HCT116 (cell line): ENCODE data around the gene MED13L. TPM values are rescaled to one million over a fixed set of nuclear protein-coding genes. Genes with fewer than 3 reads are reported as not detected.

ENCODE experiments used
- ATAC-seq: fragments of 200-7000 bp; cut with Tn5 transposase; 2 replicates; pipeline ENCODE4 v1.9.1; 2020; ENCODE audit warnings: mild to moderate bottlenecking, moderate library complexity
- BruUV-seq: library from RNA; stranded (reverse); fragments of 400-500 nt; replicated peaks from 2 replicates; lab custom pipeline; 2021; lab: Mats Ljungman, UMichigan
- CTCF ChIA-PET: fragments of 300-600 bp; sonication (Branson Sonifier 250); formaldehyde crosslinking; loops from one replicate; lab custom pipeline; 2021; ENCODE audit warnings: antibody characterized with exemption; lab: Charles Lee
- POLR2A ChIA-PET: fragments of 300-600, 350-600 bp; sonication (Branson Sonifier 250); formaldehyde crosslinking; loops from one replicate; lab custom pipeline; 2021; ENCODE audit warnings: antibody characterized with exemption; lab: Charles Lee
- RAD21 ChIA-PET, 2 experiments: fragments of 300-600 bp; sonication (Branson Sonifier 250); formaldehyde crosslinking; loops; one replicate each; lab custom pipeline; 2023; ENCODE audit warnings: low total read pairs in 2 of 2; ENCODE audit not compliant: uncharacterized antibody in 2 of 2, unreplicated experiment in 2 of 2, low non-redundant PET in 1 of 2; lab: Charles Lee
- DNase-seq: peaks from one replicate; pipeline ENCODE4 v3.0.0-alpha.2; 2010; ENCODE audit warnings: low read depth, low spot score
- H2AFZ ChIP-seq: fragments of 200-600 bp; shearing (Covaris generic), sonication (generic); 2 replicates; pipeline ENCODE4 v1.6.1; 2017; ENCODE audit warnings: low read depth, mixed run types, mixed read lengths, antibody characterized with exemption, low read length; ENCODE audit not compliant: poor library complexity, severe bottlenecking
- H3K27ac ChIP-seq: 2 replicates; pipeline ENCODE4 v1.5.1; 2012; ENCODE audit warnings: low read depth, low read length
- H3K27me3 ChIP-seq: fragments of 200-600 bp; sonication (generic); 2 replicates; pipeline ENCODE4 v1.6.1; 2016; ENCODE audit warnings: mixed run types, low read length, mixed read lengths; ENCODE audit not compliant: insufficient read depth
- H3K36me3 ChIP-seq, 2 experiments: fragments of 200-500 bp in 1 of 2; fragments of 200-600 bp in 1 of 2; sonication (Bioruptor generic) in 1 of 2; sonication (generic) in 1 of 2; 2 replicates each; pipeline versions ENCODE4 v1.5.1 to v1.6.1; 2014 to 2016; ENCODE audit warnings: low read length in 2 of 2, inconsistent platforms in 1 of 2, mixed read lengths in 1 of 2, mixed run types in 1 of 2; ENCODE audit not compliant: insufficient read depth in 2 of 2, control insufficient read depth in 1 of 2
- H3K4me1 ChIP-seq, 2 experiments: fragments of 200-600 bp in 1 of 2; sonication (generic) in 1 of 2; 2 replicates each; pipeline versions ENCODE4 v1.5.1 to v1.6.1; 2012 to 2017; ENCODE audit warnings: low read length in 2 of 2, inconsistent platforms in 1 of 2, mild to moderate bottlenecking in 1 of 2, mixed read lengths in 1 of 2, mixed run types in 1 of 2, moderate library complexity in 1 of 2; ENCODE audit not compliant: insufficient read depth in 2 of 2, control insufficient read depth in 1 of 2
- H3K4me2 ChIP-seq: fragments of 200-600 bp; sonication (generic); 2 replicates; pipeline ENCODE4 v1.6.1; 2017; ENCODE audit warnings: mixed run types, low read length, mixed read lengths
- H3K4me3 ChIP-seq, 2 experiments: fragments of 200-600 bp in 1 of 2; sonication (generic) in 1 of 2; replicated peaks in 1 of 2; 2 replicates each; pipeline ENCODE4 v1.5.1; 2011 to 2016; ENCODE audit warnings: low read length in 2 of 2, control low read depth in 1 of 2, low read depth in 1 of 2, mild to moderate bottlenecking in 1 of 2, mixed read lengths in 1 of 2, mixed run types in 1 of 2
- H3K79me2 ChIP-seq: fragments of 200-600 bp; sonication (generic); 2 replicates; pipeline ENCODE4 v1.6.1; 2017; ENCODE audit warnings: mild to moderate bottlenecking, mixed run types, low read length, moderate library complexity, mixed read lengths; ENCODE audit not compliant: insufficient read depth
- H3K9ac ChIP-seq: fragments of 200-600 bp; sonication (generic); 2 replicates; pipeline ENCODE4 v1.6.1; 2016; ENCODE audit warnings: low read length, mixed read lengths
- H3K9me2 ChIP-seq: fragments of 200-600 bp; sonication (generic), shearing (Covaris generic); 2 replicates; pipeline ENCODE4 v1.6.1; 2017; ENCODE audit warnings: mixed run types, mild to moderate bottlenecking, moderate library complexity; ENCODE audit not compliant: insufficient read depth
- H3K9me3 ChIP-seq, 2 experiments: fragments of 200-500 bp in 1 of 2; fragments of 200-600 bp in 1 of 2; sonication (Bioruptor generic) in 1 of 2; sonication (generic) in 1 of 2; 2 replicates each; pipeline ENCODE4 v1.6.1; 2014 to 2017; ENCODE audit warnings: low read length in 2 of 2, mixed read lengths in 2 of 2, inconsistent platforms in 1 of 2, low read depth in 1 of 2, mild to moderate bottlenecking in 1 of 2, mixed run types in 1 of 2, moderate library complexity in 1 of 2; ENCODE audit not compliant: control insufficient read depth in 1 of 2, insufficient read depth in 1 of 2
- H4K20me1 ChIP-seq: fragments of 200-600 bp; sonication (generic), shearing (Covaris generic); 2 replicates; pipeline ENCODE4 v1.6.1; 2017; ENCODE audit warnings: mixed run types, mild to moderate bottlenecking, moderate library complexity; ENCODE audit not compliant: insufficient read depth
- CEBPB ChIP-seq: IDR thresholded peaks from 2 replicates; pipeline ENCODE4 v1.6.1; 2012; ENCODE audit warnings: low read depth
- EGR1 ChIP-seq: IDR thresholded peaks from 2 replicates; pipeline ENCODE4 v1.6.1; 2012; ENCODE audit warnings: low read depth
- EZH2phosphoT487 ChIP-seq: fragments of 200-600 bp; IDR thresholded peaks from 2 replicates; pipeline ENCODE4 v1.6.1; 2018; ENCODE audit warnings: antibody characterized with exemption, borderline replicate concordance
- FOSL1 ChIP-seq: IDR thresholded peaks from 2 replicates; pipeline ENCODE4 v1.6.1; 2012; ENCODE audit warnings: low read depth
- JUND ChIP-seq: IDR thresholded peaks from 2 replicates; pipeline ENCODE4 v1.6.1; 2012
- POLR2AphosphoS5 ChIP-seq: IDR thresholded peaks from 2 replicates; pipeline ENCODE4 v1.6.1; 2011; ENCODE audit warnings: mild to moderate bottlenecking, low read depth, low read length, moderate library complexity
- REST ChIP-seq: IDR thresholded peaks from 2 replicates; pipeline ENCODE4 v1.6.1; 2012; ENCODE audit warnings: low read depth
- SRF ChIP-seq: IDR thresholded peaks from 2 replicates; pipeline ENCODE4 v1.6.1; 2012; ENCODE audit warnings: low read depth
- ZFX ChIP-seq: fragments of 450-650 bp; IDR thresholded peaks from 2 replicates; pipeline ENCODE4 v1.6.1; 2017
- ZNF274 ChIP-seq: fragments of 200-500 bp; sonication (Bioruptor generic); IDR thresholded peaks from 2 replicates; pipeline ENCODE4 v1.6.1; 2014; ENCODE audit warnings: mild to moderate bottlenecking, low read depth, low read length, inconsistent platforms
- intact Hi-C: fragments of 100-400 bp; cut with micrococcal nuclease; formaldehyde crosslinking; loops from 2 replicates; pipeline ENCODE4 v1.10.0; 2022
- total RNA-seq: library from RNA; stranded (reverse); gene quantifications from one replicate; pipeline ENCODE4 v1.2.1, GENCODE V29; 2021; ENCODE audit not compliant: unreplicated experiment
- TF ChIP-seq, protein P1 (sequence below), 3 experiments: fragments of 200-600 bp in 1 of 3; sonication (generic) in 1 of 3; IDR thresholded peaks in 2 of 3; conservative IDR thresholded peaks in 1 of 3; 2 replicates each; pipeline ENCODE4 v1.5.1; 2012 to 2017; ENCODE audit warnings: low read depth in 2 of 3, low read length in 2 of 3, antibody characterized with exemption in 1 of 3, borderline replicate concordance in 1 of 3, control low read depth in 1 of 3, mild to moderate bottlenecking in 1 of 3, mixed read lengths in 1 of 3, mixed run types in 1 of 3, moderate library complexity in 1 of 3; ENCODE audit not compliant: insufficient read depth in 1 of 3

MED13L gene
- total RNA-seq, 1 experiment from 2014 or later: 176 TPM

DNA sequence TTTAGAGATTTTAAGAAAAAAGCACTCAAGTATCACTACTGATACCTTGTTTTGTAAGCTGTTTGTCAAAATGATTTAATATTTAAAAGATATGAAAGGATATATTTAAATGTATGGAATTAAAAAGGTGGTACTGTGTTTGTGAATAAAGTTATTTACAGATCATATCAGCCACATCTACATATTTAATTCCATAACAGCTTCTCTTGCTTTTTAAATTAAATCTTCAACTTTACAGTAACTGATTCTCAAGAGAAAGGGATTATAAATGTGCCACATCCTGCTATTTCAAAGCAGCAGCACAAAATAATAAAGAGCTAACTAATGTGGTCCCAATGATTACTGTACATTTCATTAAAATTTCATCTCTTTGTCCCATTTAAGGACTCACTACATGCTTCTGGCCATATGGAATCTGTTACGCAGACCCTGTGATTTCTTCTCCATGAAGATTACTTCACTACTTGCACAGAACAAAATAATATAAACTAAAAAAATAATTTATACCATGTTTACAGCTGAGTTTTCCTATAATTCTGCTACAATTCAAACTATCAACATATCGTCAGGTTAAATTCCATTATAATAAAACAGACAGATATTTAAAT is 117.8 kb downstream of the MED13L start:
- DNase-seq (no peak), ATAC-seq (no peak)
- ChIA-PET POLR2A (no interaction called here), RAD21 (no interaction called here), CTCF (interaction anchor here (1.4 kb wide), 1 partner anchor 19 kb away, joined by 4 read pairs; no protein-coding TSS in a partner anchor)
- Histone ChIP-seq H3K27ac (no peak overlapping the region), H3K4me2 (peak overlapping the region; percentile 21; the same call in 1 of the 2 replicates), H3K9ac (no peak overlapping the region), H4K20me1 (peaks cover 77% of the 10 kb centered on the region), H3K9me3 (no peaks in the 10 kb centered on the region), H3K36me3 (no peaks in the 10 kb centered on the region), H3K9me2 (no peaks in the 10 kb centered on the region), H3K4me3 (no peak overlapping the region), H3K27me3 (no peaks in the 10 kb centered on the region), H2AFZ (no peak overlapping the region), H3K79me2 (peaks cover 100% of the 10 kb centered on the region), H3K4me1 (peaks cover 36 to 49% of the 10 kb centered on the region in 2 experiments)
- intact Hi-C loops: no loop called here
- TF ChIP-seq ZFX (no peak), ZNF274 (no peak), REST (no peak), POLR2AphosphoS5 (no peak), EZH2phosphoT487 (no peak), FOSL1 (no peak), JUND (no peak), EGR1 (no peak), SRF (no peak), CEBPB (no peak)
- TF ChIP-seq, protein P1, sequence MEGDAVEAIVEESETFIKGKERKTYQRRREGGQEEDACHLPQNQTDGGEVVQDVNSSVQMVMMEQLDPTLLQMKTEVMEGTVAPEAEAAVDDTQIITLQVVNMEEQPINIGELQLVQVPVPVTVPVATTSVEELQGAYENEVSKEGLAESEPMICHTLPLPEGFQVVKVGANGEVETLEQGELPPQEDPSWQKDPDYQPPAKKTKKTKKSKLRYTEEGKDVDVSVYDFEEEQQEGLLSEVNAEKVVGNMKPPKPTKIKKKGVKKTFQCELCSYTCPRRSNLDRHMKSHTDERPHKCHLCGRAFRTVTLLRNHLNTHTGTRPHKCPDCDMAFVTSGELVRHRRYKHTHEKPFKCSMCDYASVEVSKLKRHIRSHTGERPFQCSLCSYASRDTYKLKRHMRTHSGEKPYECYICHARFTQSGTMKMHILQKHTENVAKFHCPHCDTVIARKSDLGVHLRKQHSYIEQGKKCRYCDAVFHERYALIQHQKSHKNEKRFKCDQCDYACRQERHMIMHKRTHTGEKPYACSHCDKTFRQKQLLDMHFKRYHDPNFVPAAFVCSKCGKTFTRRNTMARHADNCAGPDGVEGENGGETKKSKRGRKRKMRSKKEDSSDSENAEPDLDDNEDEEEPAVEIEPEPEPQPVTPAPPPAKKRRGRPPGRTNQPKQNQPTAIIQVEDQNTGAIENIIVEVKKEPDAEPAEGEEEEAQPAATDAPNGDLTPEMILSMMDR (IDR thresholded peaks at IDR 0.05 in 2 of 3, conservative IDR thresholded peaks at IDR 0.05 in 1 of 3; ENCODE audit: borderline replicate concordance in 1 of 3, insufficient read depth in 1 of 3, low read depth in 2 of 3, low read length in 2 of 3): no peak
- BruUV-seq: no TSS peak
